GM19452 (cell line): ENCODE results near the gene TMEM154.
A peak's percentile ranks its signal among the peaks of the same experiment; 100 is the strongest.

Source experiments
- ATAC-seq: cut with Tn5 transposase; IDR thresholded peaks from one replicate; pipeline ENCODE4 v1.9.1; 2021; ENCODE audit not compliant: unreplicated experiment

TMEM154 gene

DNA sequence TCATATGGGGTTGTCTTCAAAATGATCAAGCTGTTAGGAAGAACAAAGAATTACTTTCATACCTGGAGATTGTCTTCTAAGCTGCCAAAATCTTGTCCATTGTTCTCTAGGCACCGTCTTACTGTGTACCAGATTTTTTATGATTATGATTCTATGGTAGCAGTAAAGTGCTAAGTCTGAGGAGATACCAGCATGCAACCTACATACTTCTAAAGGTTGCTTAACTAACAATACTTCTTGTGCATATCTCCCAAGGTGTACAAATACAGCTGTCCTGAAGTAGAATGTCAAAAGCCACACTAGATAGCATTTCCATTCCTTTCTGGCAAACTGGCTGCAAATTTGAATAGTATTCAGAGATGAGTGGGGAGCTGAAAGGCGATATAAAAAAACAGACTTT lies 81.3 kb downstream of the TMEM154 start:
- ATAC-seq = no peak

DNA sequence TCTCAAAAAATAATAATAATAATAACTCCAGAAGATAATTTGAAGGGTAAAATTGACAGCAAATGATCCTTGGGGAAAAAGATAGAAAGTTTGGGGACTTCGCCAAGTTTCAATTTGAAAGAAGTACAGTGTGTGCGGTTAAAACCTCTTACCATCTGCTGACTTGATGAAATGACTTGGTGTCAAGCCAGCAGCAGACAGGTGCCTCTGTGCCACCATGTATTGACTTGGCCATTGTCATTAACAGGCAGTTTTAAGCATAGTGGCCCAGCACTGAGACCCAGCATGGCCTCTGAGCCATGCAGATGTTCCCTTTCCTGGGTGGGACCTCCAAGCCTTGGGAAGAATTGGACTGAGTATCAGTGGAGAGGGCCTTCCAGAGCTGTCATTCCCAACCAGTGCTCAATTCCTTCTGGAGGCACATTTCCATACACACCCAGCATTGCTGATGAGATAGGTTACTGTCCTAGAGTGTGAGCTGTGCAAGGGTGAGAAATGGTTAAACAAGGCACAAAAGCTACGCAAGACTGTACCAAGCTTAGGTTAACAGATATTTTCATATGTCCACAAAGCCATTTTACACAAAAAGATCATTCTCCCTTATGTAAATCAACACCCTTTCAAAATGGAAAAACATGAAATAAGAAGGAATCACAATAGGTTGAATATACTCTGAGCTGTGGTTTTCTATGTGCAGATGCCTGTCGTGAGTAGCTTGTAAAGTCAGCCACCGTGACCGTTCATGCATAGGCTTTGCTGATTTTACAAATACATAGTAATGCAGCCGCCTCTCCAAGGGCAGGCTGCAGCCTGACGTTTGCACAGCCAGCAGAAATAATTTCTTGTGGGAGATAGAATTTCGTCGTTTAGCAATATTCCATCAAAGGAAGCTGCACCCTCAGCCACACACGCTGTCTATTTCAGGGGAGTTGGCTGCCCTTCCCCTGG lies 84.5 kb downstream of the TMEM154 start:
- peak; percentile 75 for ATAC-seq

DNA sequence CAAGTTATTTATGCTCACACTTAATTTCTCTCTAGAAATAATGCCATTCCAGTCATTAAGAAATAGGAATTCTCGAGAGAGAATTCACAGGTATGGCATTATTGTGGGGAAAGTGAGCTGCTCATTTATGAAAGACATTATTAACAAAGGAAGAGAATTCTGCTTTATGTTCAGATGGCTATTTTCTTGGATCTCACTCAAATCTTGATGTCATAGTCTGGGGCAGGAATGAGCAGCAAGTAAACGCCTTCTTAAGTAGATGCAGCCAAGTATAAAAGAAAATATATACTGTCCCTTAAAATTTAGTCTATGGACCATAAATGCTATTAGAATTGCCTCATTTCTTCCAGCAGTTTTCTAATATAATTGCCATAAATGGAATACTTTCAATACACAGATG lies 85.7 kb downstream of the TMEM154 start:
- no peak for ATAC-seq

DNA sequence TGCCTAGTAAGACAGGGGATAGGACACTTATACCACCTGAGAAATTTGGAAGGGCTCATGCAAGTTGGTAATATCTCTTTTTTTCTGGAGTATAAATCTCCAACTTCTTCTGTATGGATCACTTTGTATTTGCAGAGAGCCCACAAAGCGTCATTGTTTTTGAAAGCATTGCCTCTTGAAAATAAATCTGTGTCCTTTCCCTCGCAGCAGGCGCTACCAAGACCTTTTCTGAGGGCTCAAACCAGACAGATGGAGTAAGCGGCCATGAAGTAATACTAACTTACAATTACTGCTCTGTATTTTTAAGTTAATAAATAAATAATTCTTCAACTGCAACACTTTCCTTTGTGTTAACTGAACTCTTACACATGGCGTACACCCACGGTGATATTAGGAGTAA lies 87.9 kb downstream of the TMEM154 start:
- ATAC-seq = no peak

DNA sequence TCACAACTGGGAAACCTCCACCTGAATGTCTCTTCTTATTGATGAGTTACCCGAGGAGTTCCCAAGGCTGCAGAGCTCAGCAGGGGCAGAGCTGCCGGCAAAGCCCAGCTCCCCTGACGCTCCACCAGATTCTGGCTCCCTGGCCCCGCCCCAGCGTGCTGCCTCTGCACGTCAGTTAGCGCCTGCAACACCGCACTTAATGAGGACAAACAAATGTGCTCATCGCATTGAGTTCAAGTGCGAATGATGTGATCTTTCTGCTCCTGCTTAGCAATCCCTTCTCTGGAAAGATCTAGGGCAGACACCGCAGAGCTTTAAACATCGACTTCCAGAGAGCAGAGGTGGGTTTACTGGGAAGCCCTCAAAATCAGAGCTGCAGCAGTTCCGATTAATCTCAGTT lies 88.4 kb downstream of the TMEM154 start:
- ATAC-seq = no peak

DNA sequence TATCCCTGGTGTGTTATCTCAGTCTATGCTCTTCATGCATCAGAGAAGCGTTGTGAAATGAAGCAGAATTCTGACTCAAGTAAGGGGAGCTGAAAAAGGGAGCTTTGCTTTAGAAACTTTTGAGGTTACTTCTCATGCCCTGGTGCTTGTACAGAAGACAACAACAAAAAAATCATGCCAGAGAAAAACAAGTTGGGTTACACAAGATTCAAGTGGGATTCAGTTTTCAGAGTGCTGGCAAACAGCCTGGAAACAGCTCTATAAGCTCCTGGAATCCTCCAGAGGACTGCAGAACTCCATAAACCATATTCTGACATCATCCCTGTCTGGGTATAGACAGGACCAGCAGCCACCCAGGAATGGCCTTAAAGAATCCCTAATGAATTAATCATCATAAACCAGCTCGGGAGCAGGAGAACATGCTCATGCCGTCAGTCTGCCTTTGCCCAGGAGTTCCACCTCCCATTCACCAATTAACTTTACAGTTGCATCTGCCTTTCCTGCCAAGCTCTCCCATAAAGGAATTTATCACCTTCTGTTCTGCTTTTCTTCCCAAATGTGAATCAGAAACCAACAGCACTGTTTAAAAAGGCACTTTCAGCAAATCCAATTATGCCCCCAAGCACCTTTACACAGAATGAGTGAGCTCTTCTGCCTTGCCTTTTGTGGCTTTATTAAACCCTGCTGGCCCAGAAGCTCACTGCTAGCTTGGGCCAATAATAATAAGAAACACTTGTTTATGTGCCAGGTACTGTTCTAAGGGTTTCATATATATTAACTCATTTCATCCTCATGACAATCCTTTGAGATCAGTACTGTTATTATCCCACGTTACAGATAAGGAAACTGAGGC lies 89.4 kb downstream of the TMEM154 start:
- no peak for ATAC-seq

DNA sequence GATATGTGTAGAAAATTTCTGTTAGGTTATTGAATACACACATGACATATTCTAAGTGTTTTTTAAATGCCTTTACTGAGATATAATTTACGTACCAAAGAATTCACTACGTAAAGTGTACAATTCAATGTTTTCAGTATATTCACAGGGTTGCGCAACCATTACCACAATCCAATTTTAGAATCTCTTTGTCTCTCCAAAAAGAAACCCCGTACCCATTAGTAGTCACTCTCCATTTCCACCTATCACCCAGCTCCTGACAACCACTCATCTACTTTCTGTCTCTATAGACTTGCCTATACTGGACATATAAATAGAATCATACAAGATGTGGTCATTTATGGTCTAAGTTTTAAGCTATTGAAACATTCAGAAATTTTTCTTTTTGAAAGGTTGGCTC lies 90.9 kb downstream of the TMEM154 start:
- ATAC-seq = no peak

DNA sequence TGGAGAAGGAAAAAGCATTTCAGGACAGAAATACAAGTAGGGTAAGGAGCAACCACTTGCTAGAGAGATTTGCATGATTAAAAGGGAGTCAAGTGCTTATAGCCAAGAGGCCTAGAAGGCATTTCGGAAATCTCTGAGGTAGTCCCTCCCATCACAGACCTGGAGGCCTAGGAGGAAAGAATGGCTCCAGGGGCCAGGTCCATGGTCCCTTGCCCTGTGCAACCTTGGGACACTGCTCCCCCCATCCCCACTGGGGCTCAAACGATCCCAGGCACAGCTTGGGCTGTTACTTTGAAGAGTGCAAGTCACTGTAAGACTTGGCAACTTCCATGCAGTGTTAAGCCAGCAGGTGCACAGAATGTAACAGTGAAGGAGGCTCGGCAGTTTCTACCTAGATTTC lies 92.7 kb downstream of the TMEM154 start:
- ATAC-seq = no peak

DNA sequence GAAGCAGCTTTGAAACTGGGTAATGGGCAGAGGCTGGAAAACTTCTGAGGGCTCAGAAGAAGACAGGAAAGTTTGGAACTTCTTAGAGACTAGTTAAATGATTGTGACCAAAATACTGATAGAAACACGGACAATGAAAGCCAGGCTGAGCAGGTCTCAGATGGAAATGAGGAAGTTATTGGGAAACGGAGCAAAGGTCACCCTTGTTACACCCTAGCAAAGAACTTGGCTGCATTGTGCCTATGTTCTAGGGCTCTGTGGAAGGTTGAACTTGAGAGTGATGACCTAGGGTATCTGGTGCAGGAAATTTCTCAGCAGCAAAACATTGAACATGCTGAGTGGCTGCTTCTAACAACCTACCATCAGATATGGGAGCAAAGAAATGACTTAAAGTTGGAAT lies 93.1 kb downstream of the TMEM154 start:
- ATAC-seq = no peak

DNA sequence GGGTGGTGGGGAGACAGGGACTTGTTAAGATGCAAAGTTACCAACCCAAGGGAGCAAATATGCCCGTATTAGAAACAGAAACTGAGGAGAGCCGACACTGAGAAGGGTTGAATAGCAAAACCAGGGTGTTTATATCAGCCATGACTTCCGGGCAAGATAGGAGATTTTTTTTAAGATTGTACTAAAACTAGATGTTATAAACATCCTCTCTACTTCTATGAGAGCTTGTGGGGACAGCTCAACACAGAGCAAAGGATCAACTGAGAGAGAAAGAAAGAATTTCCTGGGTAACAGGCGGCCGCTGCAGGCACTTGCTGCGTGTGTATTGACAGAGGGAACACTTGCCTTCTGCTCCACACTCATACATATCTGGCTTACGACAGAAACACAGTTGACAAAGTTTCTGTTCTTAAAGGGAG lies 94.8 kb downstream of the TMEM154 start:
- ATAC-seq = no peak

DNA sequence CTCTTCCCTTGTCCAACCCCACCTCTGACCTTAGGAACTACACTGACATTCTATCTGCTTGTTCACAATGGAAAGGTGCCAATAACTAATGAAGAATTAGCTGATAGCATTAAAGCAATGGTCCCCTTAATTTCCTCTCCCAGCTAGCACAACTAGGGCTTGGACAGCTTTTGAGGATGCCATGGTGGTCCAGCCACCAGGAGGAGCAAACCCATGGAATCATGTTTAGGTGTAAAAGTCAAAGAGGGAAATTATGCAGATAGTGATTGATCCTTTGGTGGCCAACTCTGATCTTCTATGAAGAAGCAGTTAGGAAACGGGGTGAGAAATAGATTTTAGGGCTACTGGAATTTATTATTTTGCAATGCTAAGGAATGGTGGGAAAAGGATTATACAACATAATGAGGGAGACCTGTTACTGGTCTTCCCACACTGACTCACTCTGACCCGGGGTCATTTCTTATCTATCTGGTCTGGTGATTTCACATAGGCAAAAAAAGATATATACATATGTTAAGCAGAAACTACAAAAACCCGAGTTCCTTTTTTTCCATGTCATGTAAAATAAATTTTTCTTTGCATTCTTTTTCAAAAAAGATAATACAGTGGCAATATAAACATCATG lies 98.1 kb downstream of the TMEM154 start:
- no peak for ATAC-seq

DNA sequence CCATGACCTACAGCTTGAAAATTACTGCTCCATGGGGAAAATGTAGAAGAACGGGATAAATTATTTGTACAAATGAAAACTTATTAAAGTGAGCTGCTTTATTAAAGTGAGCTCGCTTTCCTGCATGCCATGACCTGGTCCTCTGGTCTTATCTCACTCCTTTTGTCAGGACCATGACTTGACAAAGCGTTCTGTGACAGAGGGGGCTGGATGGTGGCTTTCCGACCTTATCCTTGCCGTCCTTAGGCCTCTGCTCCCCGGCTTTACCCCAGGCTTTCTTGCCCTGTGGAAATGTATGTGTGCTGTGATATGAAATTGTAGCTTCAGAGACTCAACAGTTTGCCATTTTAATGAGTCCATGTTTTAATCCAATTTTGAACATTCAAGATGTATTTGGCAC lies 99.9 kb downstream of the TMEM154 start:
- ATAC-seq = no peak

DNA sequence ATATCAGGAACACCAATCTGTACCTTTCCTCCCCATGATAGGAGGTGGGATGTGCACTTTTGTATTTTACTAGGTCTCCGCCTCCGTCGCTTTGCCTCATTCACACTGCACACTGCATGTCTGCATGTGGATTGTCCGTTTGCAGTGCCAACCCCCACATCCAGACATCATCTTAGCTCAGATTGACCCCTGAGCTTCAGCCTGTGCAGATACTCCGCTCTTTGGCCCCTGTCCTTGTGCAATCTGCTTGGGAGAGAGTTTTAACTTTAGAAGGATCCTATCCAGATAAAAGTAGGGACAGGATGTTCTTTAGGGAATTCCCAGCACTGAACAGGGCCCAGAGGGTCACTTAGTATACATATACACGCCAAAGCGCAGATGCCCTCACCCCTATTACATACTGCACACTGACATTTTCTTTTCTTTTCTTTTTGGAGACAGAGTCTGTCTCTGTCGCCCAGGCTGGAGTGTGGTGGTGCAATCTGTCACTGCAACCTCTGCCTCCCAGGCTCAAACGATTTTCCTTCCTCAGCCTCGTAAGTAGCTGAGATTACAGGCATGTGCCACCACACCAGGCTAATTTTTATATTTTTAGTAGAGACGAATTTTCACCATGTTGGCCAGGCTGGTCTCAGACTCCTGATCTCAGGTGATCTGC lies 100.6 kb downstream of the TMEM154 start:
- ATAC-seq = no peak

DNA sequence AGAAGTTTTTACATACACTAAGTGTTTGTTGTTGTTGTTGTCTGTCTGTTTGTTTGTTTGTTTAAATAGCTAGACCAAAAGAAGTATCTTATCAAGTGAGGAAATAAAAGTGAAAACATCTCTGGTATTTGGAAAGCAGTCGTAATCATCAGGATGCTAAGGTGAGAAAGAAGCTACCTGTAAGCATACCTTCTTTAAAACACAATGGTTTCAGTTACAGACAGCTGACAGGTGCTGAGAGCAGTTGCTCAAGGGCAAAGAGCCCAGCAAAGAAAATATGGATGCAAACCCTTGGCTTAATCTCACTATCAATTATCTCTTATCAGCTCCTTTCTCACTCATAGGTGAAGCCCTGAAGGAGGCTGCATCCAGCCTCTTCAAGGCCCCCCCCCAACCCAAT lies 101.1 kb downstream of the TMEM154 start:
- no peak for ATAC-seq

DNA sequence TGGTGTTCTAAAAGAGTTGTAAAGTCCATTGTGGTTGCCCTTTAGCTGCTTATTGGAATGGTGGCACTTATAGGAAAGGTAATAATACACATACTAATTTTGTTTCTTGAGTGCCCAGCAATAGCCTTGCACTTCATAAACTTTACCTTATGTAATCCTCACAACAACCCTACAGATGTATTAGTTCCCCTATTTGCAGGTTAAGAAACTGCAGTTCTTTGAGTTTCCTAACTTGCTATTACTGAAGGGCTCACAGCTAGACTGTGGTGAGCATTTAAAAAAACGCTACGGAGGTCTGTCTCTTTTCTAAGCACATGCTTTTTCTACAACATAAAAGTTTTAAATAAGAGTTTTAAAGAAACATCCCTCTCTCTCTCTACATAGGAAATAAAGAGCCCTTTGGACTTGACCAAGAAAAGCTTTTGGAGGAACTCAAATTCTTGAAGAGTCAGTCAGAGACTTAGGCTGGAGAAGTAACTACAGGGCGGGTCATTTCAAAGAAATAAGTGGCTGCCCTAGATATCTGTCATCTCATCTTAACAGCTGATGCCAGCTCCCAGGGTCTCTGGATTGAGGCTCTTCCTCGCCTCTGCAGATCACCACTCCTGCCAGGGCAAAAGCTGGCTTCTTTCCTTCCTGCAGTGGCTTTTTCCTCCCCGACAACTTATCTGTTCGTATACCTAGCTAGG lies 101.9 kb downstream of the TMEM154 start:
- no peak for ATAC-seq

DNA sequence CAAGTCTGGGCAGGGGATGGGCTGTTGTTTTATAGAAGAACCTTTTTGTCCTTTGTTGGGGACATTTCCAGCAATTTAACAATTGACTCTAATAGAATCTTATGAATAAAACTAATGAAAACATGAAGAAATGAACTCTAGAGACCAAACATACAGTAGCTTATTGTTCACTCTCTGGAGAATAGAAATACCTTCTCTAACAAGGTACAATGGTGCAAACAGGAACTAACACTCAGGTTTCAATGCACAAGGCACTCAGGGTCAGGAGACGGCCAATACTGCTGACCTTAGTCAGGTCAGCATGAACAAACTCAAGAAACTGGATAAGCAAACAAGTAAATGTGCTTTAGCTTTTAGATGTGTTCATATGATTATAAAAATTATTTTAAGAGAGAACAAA lies 104.3 kb downstream of the TMEM154 start:
- ATAC-seq = no peak

DNA sequence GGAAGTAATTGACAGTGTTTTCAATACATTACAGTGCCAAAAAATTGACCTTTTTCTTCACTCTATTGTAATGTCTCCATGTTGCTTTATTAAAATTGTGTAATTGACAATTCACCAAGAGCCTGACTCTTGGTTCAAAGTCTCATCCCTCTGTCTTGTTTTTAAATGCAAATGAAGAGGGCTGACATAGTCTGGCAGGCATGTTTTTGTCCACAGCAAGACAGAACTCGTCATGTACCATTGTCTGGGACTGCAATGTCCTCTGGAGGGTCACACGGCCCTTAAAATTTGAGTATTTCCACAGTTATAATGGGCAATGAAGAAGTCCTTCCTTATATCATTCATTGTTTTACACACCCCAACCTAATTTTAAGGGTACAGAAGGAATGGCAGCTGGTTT lies 105.9 kb downstream of the TMEM154 start:
- no peak for ATAC-seq

DNA sequence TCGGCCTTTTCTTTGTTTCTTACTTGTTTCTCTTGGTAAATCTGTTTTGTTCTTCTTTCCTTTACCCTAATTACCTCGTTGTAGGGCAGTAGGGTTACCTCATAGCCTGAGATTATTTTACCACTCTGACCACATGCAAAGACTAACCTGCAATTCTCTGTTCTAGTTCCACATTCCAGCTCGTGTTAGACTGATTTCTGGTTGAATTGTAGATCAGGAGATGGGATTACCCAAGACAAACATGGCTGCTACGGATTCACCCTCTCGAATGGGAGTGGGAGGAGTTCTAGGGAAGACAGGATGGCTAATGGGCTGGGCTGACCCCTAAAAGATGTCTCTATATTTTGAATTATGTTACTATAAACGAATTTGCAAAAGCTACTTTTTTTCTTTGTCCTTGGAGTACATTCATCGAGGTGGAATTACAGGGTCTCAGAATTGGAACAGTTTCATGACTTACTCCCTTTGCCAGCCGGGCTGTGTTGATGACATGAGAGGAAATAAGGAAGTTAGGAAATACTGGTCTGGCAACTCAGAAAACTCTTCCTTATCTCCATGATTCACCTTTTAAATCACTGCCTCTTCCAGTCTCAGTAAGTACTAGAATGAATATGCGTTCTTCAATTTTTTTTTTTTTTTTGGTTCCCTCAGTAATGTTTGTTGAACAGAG lies 107.2 kb downstream of the TMEM154 start:
- no peak for ATAC-seq

DNA sequence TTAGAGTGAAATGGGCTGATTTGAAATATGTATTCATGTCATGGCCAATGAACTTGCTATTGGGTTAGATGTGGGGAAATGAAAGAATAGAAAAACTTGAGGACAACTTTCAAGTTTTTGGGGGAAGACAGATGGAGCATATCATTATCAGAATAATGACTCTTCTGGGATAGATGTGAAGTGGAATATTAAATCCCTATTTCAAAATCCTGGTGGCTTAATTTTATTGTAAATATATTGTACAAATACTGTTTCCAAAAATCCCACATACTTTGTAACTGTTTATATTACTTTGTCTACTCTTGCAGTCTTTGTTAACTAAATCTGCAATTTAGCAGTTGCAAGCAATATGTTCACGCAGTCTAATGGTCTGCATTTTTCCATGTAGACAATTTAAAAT lies 108.0 kb downstream of the TMEM154 start:
- ATAC-seq = no peak

DNA sequence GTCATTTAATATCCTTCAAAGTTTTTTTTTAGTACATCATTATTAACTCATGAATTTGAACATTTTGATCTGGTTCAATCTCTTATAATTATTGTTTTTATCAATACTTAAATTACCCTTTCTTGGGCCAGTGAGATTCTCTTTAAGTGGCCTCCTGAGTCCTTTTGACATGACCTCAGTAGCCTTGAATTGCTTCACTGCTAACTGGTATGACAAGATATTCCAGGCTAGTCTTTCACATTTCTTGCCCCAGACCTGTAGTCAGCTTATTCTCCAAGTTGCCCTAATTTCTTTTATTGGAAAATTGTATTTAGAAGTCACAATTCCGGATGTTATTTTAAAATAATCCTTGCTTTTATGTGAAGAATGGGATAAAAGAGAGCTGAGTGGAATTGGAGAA lies 108.5 kb downstream of the TMEM154 start:
- no peak for ATAC-seq
